ENCODE data around the gene ASIC1.

Gene ASIC1

DNA sequence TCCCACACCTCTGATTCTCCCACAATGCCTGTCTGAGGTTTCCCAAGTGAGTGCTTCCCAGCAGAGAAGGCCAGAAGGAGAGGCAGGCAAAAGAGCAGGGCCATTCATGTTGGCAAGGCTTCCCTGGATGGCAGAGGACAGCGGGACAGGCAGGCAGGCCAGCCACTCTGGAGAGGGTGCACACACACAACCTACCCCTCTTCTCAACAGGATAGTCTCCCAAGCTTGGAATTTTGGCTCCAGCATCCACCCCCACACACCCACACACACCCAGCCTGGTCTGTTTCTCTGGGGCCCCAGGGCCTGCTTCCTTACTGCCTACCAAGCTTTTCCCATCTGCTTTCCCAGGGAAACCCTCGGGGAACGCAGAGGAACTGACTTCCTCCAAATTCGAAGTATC is 16.7 kb upstream of the ASIC1 start:
- in situ Hi-C loops (cut with MboI; ENCODE audit: low sequenced_read_pairs), result no loop called here

GRCh38 chr12:50041062-50041860 is 16.1 kb upstream of the ASIC1 start:
- in situ Hi-C loops (cut with MboI; ENCODE audit: low sequenced_read_pairs), result no loop called here

- in situ Hi-C loops (cut with MboI; ENCODE audit: low sequenced_read_pairs), result no loop called here
These were observed 15.4 kb upstream of the ASIC1 start for GRCh38 chr12:50041962-50042361.

GRCh38 chr12:50042693-50043092 is 14.7 kb upstream of the ASIC1 start:
- in situ Hi-C loops (cut with MboI; ENCODE audit: low sequenced_read_pairs), result no loop called here

DNA sequence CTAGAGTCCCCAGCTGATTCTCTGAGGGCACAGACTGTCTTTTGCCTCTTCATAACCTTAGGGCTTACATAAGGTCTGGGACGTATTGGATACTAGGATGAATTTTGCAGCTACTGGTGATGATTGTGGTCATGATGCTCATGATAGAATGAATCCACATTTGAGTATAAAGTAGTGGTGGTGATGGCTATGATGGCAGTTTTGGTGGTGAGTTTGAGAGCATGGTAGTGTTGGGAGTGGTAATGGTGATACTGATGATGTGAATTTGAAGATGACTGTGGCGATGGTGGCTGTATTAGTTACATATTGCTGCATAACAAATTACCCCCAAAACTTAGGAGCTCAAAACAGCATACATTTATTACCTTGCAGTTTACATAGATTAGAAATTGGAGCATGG is 14.1 kb upstream of the ASIC1 start:
- in situ Hi-C loops (cut with MboI; ENCODE audit: low sequenced_read_pairs), result no loop called here

DNA sequence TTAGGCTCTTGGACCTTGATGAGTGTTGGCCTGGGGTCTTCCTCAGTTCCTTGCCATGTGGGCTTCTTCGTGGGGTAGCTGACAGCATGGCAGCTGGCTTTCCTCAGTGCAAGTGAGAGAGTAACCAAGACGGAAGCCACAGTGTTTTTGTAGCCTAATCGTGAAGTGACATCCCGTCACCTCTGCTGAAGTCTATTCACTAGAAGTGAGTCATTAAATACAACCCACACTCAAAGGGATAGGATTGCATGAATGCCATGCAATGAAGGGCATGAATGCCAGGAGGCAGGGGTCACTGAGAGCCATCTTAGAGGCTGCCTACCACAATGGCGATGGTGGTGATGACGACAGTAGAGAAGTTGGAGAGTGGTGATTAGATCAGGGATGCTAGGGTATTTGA is 13.5 kb upstream of the ASIC1 start:
- in situ Hi-C loops (cut with MboI; ENCODE audit: low sequenced_read_pairs), result no loop called here

GRCh38 chr12:50047693-50048250 is 9.6 kb upstream of the ASIC1 start:
- in situ Hi-C loops (cut with MboI; ENCODE audit: low sequenced_read_pairs), result no loop called here

DNA sequence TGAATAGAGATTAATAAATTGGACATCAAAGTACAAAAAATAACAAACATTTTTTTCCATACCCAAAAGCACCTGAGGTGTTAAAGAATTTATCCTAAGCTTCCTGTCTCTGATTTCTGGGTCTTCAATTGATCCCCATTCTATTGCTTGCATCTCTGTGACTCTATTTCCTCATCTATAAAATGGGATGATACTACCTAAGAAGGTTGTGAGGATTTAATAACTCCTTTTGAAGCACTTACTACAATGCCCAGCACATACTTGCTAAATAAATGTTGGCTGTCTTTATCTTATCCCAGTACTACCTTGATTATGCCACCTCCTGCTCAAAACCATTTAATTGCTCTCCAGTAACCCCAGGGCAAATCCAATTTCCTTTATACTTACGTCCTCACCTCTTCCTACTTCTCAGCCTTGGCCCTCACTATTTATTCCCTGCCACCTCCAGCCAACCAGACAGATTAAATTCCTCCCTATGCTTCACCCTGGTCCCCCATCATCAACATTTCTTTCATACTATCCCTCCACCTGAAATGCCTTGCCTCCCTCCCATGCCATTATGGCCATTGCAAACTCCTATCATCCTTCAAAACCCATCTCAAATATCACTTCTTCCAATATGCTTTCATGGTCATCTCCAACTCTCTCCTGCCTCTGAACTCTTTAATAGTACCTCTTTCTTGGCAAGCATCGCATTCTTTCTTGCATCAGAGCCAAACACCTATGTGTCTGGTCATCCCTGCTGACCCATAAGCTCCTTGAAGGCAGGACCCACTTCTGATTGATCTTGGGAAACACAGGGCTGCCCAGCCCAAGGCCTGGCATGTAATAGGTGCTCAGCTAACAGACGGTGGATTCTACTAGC is 7.9 kb upstream of the ASIC1 start:
- in situ Hi-C loops (cut with MboI; ENCODE audit: low sequenced_read_pairs), result loop anchor here (10.0 kb wide), 1 partner anchor 75 kb away; the partner anchor contains the start of gene AQP6

DNA sequence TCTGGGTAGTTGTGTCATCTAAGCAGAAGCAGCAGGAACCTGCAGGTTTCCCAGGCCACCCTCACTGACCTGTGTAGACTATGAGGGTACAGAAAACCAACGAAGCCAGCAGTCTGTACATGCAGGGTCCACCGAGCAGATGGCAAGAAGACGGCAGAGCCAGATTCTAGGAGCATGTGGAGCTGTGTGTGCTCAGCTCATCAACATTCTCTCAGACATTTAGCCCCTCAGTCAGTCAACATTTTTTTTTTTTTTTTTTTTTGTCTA is 7.3 kb upstream of the ASIC1 start:
- in situ Hi-C loops (cut with MboI; ENCODE audit: low sequenced_read_pairs), result loop anchor here (10.0 kb wide), 1 partner anchor 75 kb away; the partner anchor contains the start of gene AQP6

DNA sequence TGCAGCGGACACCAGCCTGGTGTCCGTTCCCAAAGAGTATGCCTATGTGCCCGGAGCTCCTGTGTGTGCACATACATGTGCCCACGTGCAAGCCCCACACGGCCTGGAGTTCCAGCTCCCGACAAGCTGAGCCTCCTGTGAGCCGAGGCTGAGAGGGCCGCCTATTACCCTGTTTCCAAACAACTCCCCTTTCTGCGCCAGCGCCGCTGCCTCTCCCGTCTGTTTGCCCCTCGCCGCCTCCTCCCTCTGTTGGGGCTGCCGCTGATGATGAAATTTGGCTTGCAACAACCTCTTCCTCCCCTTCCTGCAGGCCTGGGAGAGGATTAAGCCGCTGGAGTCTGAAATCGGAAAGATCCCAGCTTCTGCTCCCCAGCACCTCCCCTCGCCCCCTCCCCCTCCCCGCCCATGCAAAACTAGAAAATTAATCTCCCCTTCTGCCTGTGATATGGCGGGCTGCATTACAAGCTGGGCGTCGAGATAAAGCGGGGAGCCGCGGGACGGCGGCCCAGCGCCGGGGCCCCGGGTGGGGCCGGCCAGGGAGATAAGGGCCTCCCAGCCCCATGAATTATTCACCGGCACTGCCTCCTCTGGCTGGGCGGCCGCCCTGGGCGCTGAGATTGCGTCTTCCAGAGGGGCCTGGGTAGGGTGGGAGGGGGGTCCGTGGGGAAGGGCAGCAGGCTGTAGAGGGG is 6.8 kb upstream of the ASIC1 start:
- in situ Hi-C loops (cut with MboI; ENCODE audit: low sequenced_read_pairs), result loop anchor here (10.0 kb wide), 1 partner anchor 76 kb away; the partner anchor contains the start of gene AQP6

DNA sequence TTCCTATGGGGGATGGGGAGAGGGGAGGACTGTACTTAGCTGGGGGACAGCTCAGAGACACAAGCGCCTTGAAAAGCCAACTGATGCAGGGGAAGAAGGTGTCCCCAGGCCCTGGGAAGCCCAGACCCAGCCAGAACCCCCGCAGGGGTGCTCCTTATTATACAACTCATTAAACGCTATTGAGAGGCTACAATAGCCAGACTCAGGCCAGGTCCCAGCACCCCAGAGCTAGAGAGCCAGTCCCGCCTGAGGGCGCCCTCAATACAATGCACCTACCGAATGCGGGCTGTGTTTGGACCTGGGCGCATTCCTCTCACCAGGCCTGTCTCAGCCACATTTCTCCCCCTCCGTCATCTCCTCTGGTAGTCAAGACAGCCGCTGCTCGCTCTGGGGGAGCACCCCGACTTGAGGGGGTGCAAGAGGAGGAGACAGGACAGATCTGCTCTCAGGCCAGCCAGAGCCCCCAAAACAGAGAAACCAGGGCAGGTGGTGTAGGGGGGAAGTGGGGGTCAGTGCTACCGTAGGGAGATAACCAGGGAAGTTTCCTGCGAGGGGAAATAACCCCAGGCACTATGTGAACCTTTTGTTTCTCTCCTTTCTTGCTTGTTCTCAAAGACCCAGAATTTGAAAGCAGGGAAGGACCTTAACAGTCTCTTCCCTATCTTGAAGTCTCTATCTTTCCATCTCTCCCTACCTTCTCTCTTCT is 6.1 kb upstream of the ASIC1 start:
- in situ Hi-C loops (cut with MboI; ENCODE audit: low sequenced_read_pairs), result loop anchor here (10.0 kb wide), 1 partner anchor 76 kb away; the partner anchor contains the start of gene AQP6

GRCh38 chr12:50052544-50052943 is 4.9 kb upstream of the ASIC1 start:
- in situ Hi-C loops (cut with MboI; ENCODE audit: low sequenced_read_pairs), result loop anchor here (10.0 kb wide), 1 partner anchor 78 kb away; the partner anchor contains the start of gene AQP6

- in situ Hi-C loops (cut with MboI; ENCODE audit: low sequenced_read_pairs), result loop anchor here (10.0 kb wide), 1 partner anchor 78 kb away; the partner anchor contains the start of gene AQP6
These were observed 4.4 kb upstream of the ASIC1 start for GRCh38 chr12:50052964-50053363.

DNA sequence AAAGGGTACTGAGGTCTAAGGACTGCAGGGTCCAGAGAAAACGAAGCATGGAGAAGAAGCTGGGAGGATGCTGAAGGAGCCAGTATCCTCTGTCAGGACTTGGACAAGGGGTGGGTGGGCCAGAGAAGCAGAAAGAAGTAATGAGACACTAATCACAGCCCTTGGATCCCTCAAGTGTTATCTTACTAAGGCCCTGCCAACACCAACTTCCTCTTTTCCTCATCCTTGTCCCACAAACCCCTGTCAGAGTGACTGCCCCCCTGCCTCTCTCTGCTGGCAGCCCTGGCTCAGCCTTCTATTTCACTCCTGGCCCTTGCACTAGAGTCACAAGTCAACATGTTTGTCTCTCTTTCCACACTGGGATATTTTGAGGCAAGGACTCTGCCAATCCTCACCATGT is 3.8 kb upstream of the ASIC1 start:
- in situ Hi-C loops (cut with MboI; ENCODE audit: low sequenced_read_pairs), result loop anchor here (10.0 kb wide), 1 partner anchor 79 kb away; the partner anchor contains the start of gene AQP6

DNA sequence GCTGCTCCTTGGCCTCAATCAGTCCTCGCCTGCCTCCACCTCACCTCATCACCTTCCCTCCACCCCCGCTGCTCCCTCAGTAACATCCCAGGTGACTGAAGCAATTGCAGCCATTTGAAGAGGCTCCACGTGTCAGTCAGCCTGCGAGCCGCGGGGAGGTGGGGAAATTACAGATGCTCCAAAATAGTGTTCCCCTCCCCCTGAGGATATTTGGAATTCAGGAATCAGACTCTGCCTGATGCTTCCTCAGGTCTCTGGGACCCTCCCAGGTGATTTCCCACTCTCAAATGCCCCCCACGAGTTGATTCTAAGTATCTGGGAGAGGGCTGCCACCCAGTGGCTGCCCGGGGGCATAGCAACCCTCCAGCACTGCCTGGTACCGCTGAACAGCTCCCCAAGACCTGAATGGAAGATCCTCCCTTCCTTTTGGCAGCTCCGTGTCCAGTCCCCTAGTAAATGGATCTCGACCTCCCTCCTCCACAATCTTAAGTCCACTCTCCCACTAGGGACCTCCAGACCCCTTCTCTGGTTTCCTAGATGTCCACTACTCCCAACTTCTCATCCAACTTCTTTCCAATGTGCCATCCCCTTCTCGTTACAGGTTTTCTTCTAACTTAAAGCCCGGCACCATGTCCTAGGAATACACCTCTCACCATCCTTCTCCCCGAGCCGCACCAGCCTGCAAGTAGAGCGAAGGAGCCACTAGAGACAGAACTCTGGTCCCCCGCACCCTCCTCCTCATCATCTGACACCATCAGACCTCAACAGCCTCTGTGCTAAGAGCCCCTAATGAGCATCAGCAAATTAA is 1.4 kb upstream of the ASIC1 start:
- in situ Hi-C loops (cut with MboI; ENCODE audit: low sequenced_read_pairs), result loop anchor here (10.0 kb wide), 1 partner anchor 81 kb away; the partner anchor contains the start of gene AQP6

DNA sequence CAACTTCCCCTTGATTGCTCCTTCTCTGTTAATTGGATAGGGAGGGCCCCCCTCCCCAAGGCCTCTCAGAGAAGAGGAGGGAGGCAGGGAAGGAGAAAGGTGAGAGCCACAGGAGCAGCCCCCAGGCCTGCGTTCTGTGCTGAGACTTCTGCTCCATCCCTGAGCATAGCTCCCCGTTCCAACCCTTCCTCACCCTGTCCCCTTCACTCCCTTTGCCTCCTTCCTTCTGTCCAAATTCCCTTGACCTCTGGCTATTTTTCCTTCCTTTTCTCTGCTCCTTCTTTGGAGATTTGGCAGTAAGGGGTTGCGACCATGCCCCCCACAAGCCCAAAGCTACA is 788 bp upstream of the ASIC1 start:
- in situ Hi-C loops (cut with MboI; ENCODE audit: low sequenced_read_pairs), result loop anchor here (10.0 kb wide), 1 partner anchor 82 kb away; the partner anchor contains the start of gene AQP6

GRCh38 chr12:50057896-50058670 is 687 bp downstream of the ASIC1 start:
- in situ Hi-C loops (cut with MboI; ENCODE audit: low sequenced_read_pairs), result loop anchor here (10.0 kb wide), 1 partner anchor 83 kb away; the partner anchor contains the start of gene AQP6

DNA sequence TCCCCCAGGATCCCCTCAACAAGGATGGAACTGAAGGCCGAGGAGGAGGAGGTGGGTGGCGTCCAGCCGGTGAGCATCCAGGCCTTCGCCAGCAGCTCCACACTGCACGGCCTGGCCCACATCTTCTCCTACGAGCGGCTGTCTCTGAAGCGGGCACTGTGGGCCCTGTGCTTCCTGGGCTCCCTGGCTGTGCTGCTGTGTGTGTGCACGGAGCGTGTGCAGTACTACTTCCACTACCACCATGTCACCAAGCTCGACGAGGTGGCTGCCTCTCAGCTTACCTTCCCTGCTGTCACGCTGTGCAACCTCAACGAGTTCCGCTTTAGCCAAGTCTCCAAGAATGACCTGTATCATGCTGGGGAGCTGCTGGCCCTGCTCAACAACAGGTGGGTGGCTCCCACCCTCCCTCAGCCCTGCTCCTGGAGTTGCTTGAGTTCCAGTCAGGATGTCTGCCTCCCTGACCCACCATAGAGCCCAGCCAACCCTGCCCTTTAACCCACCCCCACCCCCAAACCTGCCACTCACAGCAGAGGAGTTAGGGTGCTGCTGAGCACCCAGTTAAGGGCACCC is 1.4 kb downstream of the ASIC1 start:
- in situ Hi-C loops (cut with MboI; ENCODE audit: low sequenced_read_pairs), result loop anchor here (10.0 kb wide), 1 partner anchor 84 kb away; the partner anchor contains the start of gene AQP6
